H9 (cell line): Measurements from ENCODE around the gene ZNF664. TPM values are rescaled to one million over a fixed set of nuclear protein-coding genes. Genes with fewer than 3 reads are reported as not detected.

Experiments used
- DNase-seq: peaks from one replicate; pipeline ENCODE4 v3.0.0-alpha.2; 2017
- H2AFZ ChIP-seq: one replicate; pipeline ENCODE4 v1.6.1; 2013; ENCODE audit warnings: mild to moderate bottlenecking, low read length, control low read depth, moderate library complexity
- H2AK5ac ChIP-seq: 2 replicates; pipeline ENCODE4 v1.6.1; 2013; ENCODE audit warnings: low read length, control low read depth, mixed read lengths; ENCODE audit not compliant: insufficient read length
- H2BK120ac ChIP-seq: one replicate; pipeline ENCODE4 v1.6.1; 2013; ENCODE audit warnings: low read depth, mild to moderate bottlenecking, low read length, control low read depth, inconsistent platforms; ENCODE audit not compliant: poor library complexity, severe bottlenecking
- H2BK12ac ChIP-seq: 2 replicates; pipeline ENCODE4 v1.6.1; 2013; ENCODE audit warnings: low read length, control low read depth, mixed read lengths, low read depth; ENCODE audit not compliant: insufficient read length
- H2BK15ac ChIP-seq: 2 replicates; pipeline ENCODE4 v1.6.1; 2013; ENCODE audit warnings: low read depth, low read length, control low read depth
- H2BK20ac ChIP-seq: one replicate; pipeline ENCODE4 v1.6.1; 2013; ENCODE audit warnings: low read depth, mild to moderate bottlenecking, low read length, control low read depth, inconsistent platforms; ENCODE audit not compliant: poor library complexity, severe bottlenecking
- H2BK5ac ChIP-seq: 2 replicates; pipeline ENCODE4 v1.6.1; 2013; ENCODE audit warnings: low read length, control low read depth, mixed read lengths; ENCODE audit not compliant: insufficient read length
- H3K14ac ChIP-seq: 2 replicates; pipeline ENCODE4 v1.6.1; 2013; ENCODE audit warnings: low read length, control low read depth; ENCODE audit not compliant: insufficient read depth
- H3K18ac ChIP-seq: 2 replicates; pipeline ENCODE4 v1.6.1; 2013; ENCODE audit warnings: low read depth, mild to moderate bottlenecking, mixed read lengths, low read length, control low read depth; ENCODE audit not compliant: insufficient read length
- H3K23ac ChIP-seq: 2 replicates; pipeline ENCODE4 v1.6.1; 2013; ENCODE audit warnings: low read length, control low read depth, mixed read lengths, low read depth; ENCODE audit not compliant: insufficient read length
- H3K23me2 ChIP-seq: 2 replicates; pipeline ENCODE4 v1.6.1; 2013; ENCODE audit warnings: low read depth, mild to moderate bottlenecking, mixed read lengths, low read length, control low read depth; ENCODE audit not compliant: insufficient read length, poor library complexity, severe bottlenecking
- H3K27ac ChIP-seq: 2 replicates; pipeline ENCODE4 v1.5.1; 2013; ENCODE audit warnings: low read length, control low read depth, mixed read lengths, low read depth; ENCODE audit not compliant: insufficient read length
- H3K27me3 ChIP-seq: 2 replicates; pipeline ENCODE4 v1.6.1; 2013; ENCODE audit warnings: low read length, control low read depth, inconsistent platforms; ENCODE audit not compliant: insufficient read depth
- H3K4ac ChIP-seq: 2 replicates; pipeline ENCODE4 v1.6.1; 2013; ENCODE audit warnings: low read depth, mild to moderate bottlenecking, control low read depth, inconsistent platforms, low read length, moderate library complexity
- H3K4me1 ChIP-seq: 2 replicates; pipeline ENCODE4 v1.6.1; 2013; ENCODE audit warnings: low read length, control low read depth, inconsistent platforms; ENCODE audit not compliant: insufficient read depth
- H3K4me2 ChIP-seq: 2 replicates; pipeline ENCODE4 v1.6.1; 2013; ENCODE audit warnings: low read length, control low read depth, mixed read lengths; ENCODE audit not compliant: insufficient read length, insufficient read depth
- H3K56ac ChIP-seq: 2 replicates; pipeline ENCODE4 v1.6.1; 2013; ENCODE audit warnings: low read depth, mild to moderate bottlenecking, mixed read lengths, low read length, control low read depth; ENCODE audit not compliant: insufficient read length
- H3K79me1 ChIP-seq: 2 replicates; pipeline ENCODE4 v1.6.1; 2013; ENCODE audit warnings: low read depth, mild to moderate bottlenecking, moderate library complexity, low read length, control low read depth, inconsistent platforms; ENCODE audit not compliant: insufficient read depth, poor library complexity, severe bottlenecking
- H3K79me2 ChIP-seq: 2 replicates; pipeline ENCODE4 v1.6.1; 2013; ENCODE audit warnings: low read length, control low read depth, inconsistent platforms; ENCODE audit not compliant: insufficient read depth
- H3K9ac ChIP-seq: 2 replicates; pipeline ENCODE4 v1.6.1; 2013; ENCODE audit warnings: low read length, control low read depth, mixed read lengths; ENCODE audit not compliant: insufficient read length; ENCODE audit errors: extremely low read depth
- H3K9me3 ChIP-seq: one replicate; pipeline ENCODE4 v1.6.1; 2013; ENCODE audit warnings: low read depth, low read length, inconsistent platforms; ENCODE audit not compliant: control insufficient read depth
- H3T11ph ChIP-seq: one replicate; pipeline ENCODE4 v1.6.1; 2013; ENCODE audit warnings: mild to moderate bottlenecking, low read length, control low read depth, inconsistent platforms
- H4K20me1 ChIP-seq: one replicate; pipeline ENCODE4 v1.6.1; 2013; ENCODE audit not compliant: control insufficient read depth, insufficient read length, insufficient read depth
- H4K5ac ChIP-seq: 2 replicates; pipeline ENCODE4 v1.6.1; 2013; ENCODE audit warnings: low read depth, mild to moderate bottlenecking, mixed read lengths, low read length, control low read depth; ENCODE audit not compliant: insufficient read length
- H4K8ac ChIP-seq: replicated peaks from 2 replicates; pipeline ENCODE4 v1.6.1; 2013; ENCODE audit warnings: low read length, control low read depth, mixed read lengths, low read depth; ENCODE audit not compliant: insufficient read length
- H4K91ac ChIP-seq: 2 replicates; pipeline ENCODE4 v1.6.1; 2013; ENCODE audit warnings: low read depth, mild to moderate bottlenecking, moderate library complexity, mixed read lengths, low read length, control low read depth; ENCODE audit not compliant: insufficient read length
- H3K27ac Mint-ChIP-seq, 3 experiments: 2 replicates in 2 of 3; 3 replicates in 1 of 3; pipeline ENCODE4 v1.8.0; 2020 to 2021; ENCODE audit warnings: mixed read lengths in 3 of 3, mild to moderate bottlenecking in 1 of 3, moderate library complexity in 1 of 3
- H3K27me3 Mint-ChIP-seq: 2 replicates; pipeline ENCODE4 v1.8.0; 2021; ENCODE audit warnings: low read depth, mild to moderate bottlenecking, moderate library complexity, mixed read lengths
- H3K36me3 Mint-ChIP-seq, 3 experiments: 2 replicates in 2 of 3; 3 replicates in 1 of 3; pipeline ENCODE4 v1.8.0; 2020 to 2021; ENCODE audit warnings: low read depth in 3 of 3, mixed read lengths in 3 of 3; ENCODE audit not compliant: insufficient read depth in 1 of 3
- H3K4me1 Mint-ChIP-seq, 2 experiments: 2 replicates each; pipeline ENCODE4 v1.8.0; 2020; ENCODE audit warnings: mixed read lengths in 2 of 2
- H3K4me3 Mint-ChIP-seq, 2 experiments: 2 replicates in 1 of 2; 3 replicates in 1 of 2; pipeline ENCODE4 v1.8.0; 2020 to 2021; ENCODE audit warnings: mild to moderate bottlenecking in 2 of 2, mixed read lengths in 2 of 2, moderate library complexity in 1 of 2
- H3K9me3 Mint-ChIP-seq, 2 experiments: 2 replicates in 1 of 2; 3 replicates in 1 of 2; pipeline ENCODE4 v1.8.0; 2020; ENCODE audit warnings: mild to moderate bottlenecking in 2 of 2, mixed read lengths in 2 of 2, moderate library complexity in 1 of 2
- CTCF ChIP-seq: fragments of 200-600 bp; sonication (generic); conservative IDR thresholded peaks from 3 replicates; pipeline ENCODE4 v1.8.0; 2021; ENCODE audit warnings: antibody characterized with exemption, mild to moderate bottlenecking
- WGBS: extraction: QIAGEN DNeasy Blood & Tissue Kit; methylation state at CpG from one replicate; pipeline ENCODE4 v1.1.7; 2013; ENCODE audit warnings: missing lambda C conversion rate, low lambda C conversion rate, mixed read lengths; ENCODE audit not compliant: insufficient read length; ENCODE audit errors: extremely low coverage; 5-methylcytosine and 5-hydroxymethylcytosine counted together
- total RNA-seq: library from RNA; stranded (reverse); gene quantifications from 2 replicates; pipeline ENCODE4 v1.2.1, GENCODE V29; 2021

Gene ZNF664
- total RNA-seq, 1 experiment from 2014 or later = 29.5 TPM

- Histone ChIP-seq H3K27ac (no peak overlapping the region), H4K20me1 (no peaks in the 10 kb centered on the region), H4K5ac (no peak overlapping the region), H2BK12ac (no peak overlapping the region), H3K4ac (no peak overlapping the region), H3K79me2 (no peaks in the 10 kb centered on the region), H3K56ac (no peak overlapping the region), H3K23me2 (no peaks in the 10 kb centered on the region), H2BK5ac (no peak overlapping the region), H3K9ac (no peak overlapping the region), H4K8ac (no peak overlapping the region), H3T11ph (no peak overlapping the region), H4K91ac (no peak overlapping the region), H2AK5ac (no peak overlapping the region), H3K23ac (no peak overlapping the region), H3K18ac (no peak overlapping the region), H2BK15ac (no peak overlapping the region), H3K27me3 (no peaks in the 10 kb centered on the region; the same call in 1 of the 2 replicates), H2AFZ (no peak overlapping the region), H3K9me3 (no peaks in the 10 kb centered on the region), H3K79me1 (no peaks in the 10 kb centered on the region), H2BK120ac (no peak overlapping the region), H2BK20ac (no peak overlapping the region), H3K4me1 (no peaks in the 10 kb centered on the region), H3K14ac (no peak overlapping the region), H3K4me2 (no peak overlapping the region)
- Mint-ChIP-seq H3K27ac (no peak overlapping the region), H3K9me3 (no peaks in the 10 kb centered on the region), H3K36me3 (peaks cover 0 to 1% (median 0%) of the 10 kb centered on the region in 3 experiments; a peak in 1 of 7 replicates), H3K27me3 (peaks cover 96% of the 10 kb centered on the region), H3K4me1 (no peaks in the 10 kb centered on the region; a peak in 1 of 4 replicates), H3K4me3 (no peak overlapping the region)
- DNase-seq = peak; percentile 8
- TF ChIP-seq CTCF = no peak
- WGBS = no CpG with 5 or more reads among the region's 15 CpGs
These were observed 23.2 kb upstream of the ZNF664 start for GRCh38 chr12:123949770-123950165.
